Mucosa of stomach (tissue), 1 donor: ENCODE data around the gene NSG1.

Experiments
- H3K27me3 ChIP-seq: one replicate; pipeline ENCODE4 v1.7.0; 2013; ENCODE audit warnings: mild to moderate bottlenecking, low read length; ENCODE audit not compliant: control insufficient read depth, insufficient read depth
- H3K36me3 ChIP-seq: one replicate; pipeline ENCODE4 v1.7.0; 2013; ENCODE audit warnings: low read length; ENCODE audit not compliant: control insufficient read depth, insufficient read depth
- H3K4me1 ChIP-seq: one replicate; pipeline ENCODE4 v1.7.0; 2013; ENCODE audit warnings: mild to moderate bottlenecking, low read length; ENCODE audit not compliant: control insufficient read depth, insufficient read depth
- H3K4me3 ChIP-seq: one replicate; pipeline ENCODE4 v1.7.0; 2013; ENCODE audit warnings: low read length
- H3K9ac ChIP-seq: one replicate; pipeline ENCODE4 v1.7.0; 2013; ENCODE audit warnings: mild to moderate bottlenecking, low read length, moderate library complexity
- H3K9me3 ChIP-seq: one replicate; pipeline ENCODE4 v1.7.0; 2013; ENCODE audit warnings: mild to moderate bottlenecking, low read length, moderate library complexity; ENCODE audit not compliant: control insufficient read depth
- donor health status: Pancreatic carcinoma.

NSG1 gene

GRCh38 chr4:4377732-4378460 is 9.0 kb upstream of the NSG1 start:
- H3K4me1 ChIP-seq: no peaks in the 10 kb centered on the region
- no peaks in the 10 kb centered on the region for H3K9me3 ChIP-seq
- no peak overlapping the region for H3K9ac ChIP-seq
- no peaks in the 10 kb centered on the region for H3K36me3 ChIP-seq
- H3K27me3 ChIP-seq: peaks cover 5% of the 10 kb centered on the region
- H3K4me3 ChIP-seq: no peak overlapping the region

- Histone ChIP-seq H3K27me3 (peaks cover 17% of the 10 kb centered on the region), H3K9ac (no peak overlapping the region), H3K4me1 (no peaks in the 10 kb centered on the region), H3K9me3 (no peaks in the 10 kb centered on the region), H3K4me3 (no peak overlapping the region), H3K36me3 (no peaks in the 10 kb centered on the region)
Measured at GRCh38 chr4:4379540-4380087, 7.3 kb upstream of the NSG1 start.

GRCh38 chr4:4383085-4383484 is 3.8 kb upstream of the NSG1 start:
- no peak overlapping the region for H3K4me3 ChIP-seq
- H3K4me1 ChIP-seq: peaks cover 12% of the 10 kb centered on the region
- H3K27me3 ChIP-seq: peaks cover 51% of the 10 kb centered on the region
- no peak overlapping the region for H3K9ac ChIP-seq
- no peaks in the 10 kb centered on the region for H3K36me3 ChIP-seq
- no peaks in the 10 kb centered on the region for H3K9me3 ChIP-seq

- Histone ChIP-seq H3K27me3 (peaks cover 66% of the 10 kb centered on the region), H3K4me1 (peaks cover 14% of the 10 kb centered on the region), H3K9ac (no peak overlapping the region), H3K36me3 (no peaks in the 10 kb centered on the region), H3K9me3 (no peaks in the 10 kb centered on the region), H3K4me3 (no peak overlapping the region)
Measured at GRCh38 chr4:4384837-4385236, 2.1 kb upstream of the NSG1 start.

- Histone ChIP-seq H3K9ac (no peak overlapping the region), H3K9me3 (no peaks in the 10 kb centered on the region), H3K4me3 (no peak overlapping the region), H3K36me3 (no peaks in the 10 kb centered on the region), H3K4me1 (peaks cover 14% of the 10 kb centered on the region), H3K27me3 (peaks cover 74% of the 10 kb centered on the region)
Measured at GRCh38 chr4:4385729-4386295, 1.1 kb upstream of the NSG1 start.

- Histone ChIP-seq H3K9ac (no peak overlapping the region), H3K4me3 (no peak overlapping the region), H3K27me3 (peaks cover 74% of the 10 kb centered on the region), H3K9me3 (no peaks in the 10 kb centered on the region), H3K4me1 (peaks cover 14% of the 10 kb centered on the region), H3K36me3 (no peaks in the 10 kb centered on the region)
Measured at GRCh38 chr4:4386296-4386735, 586 bp upstream of the NSG1 start.

- no peak overlapping the region for H3K9ac ChIP-seq
- peaks cover 14% of the 10 kb centered on the region for H3K4me1 ChIP-seq
Measured at GRCh38 chr4:4387531-4388310, 819 bp downstream of the NSG1 start.

GRCh38 chr4:4388311-4388790 is 1.4 kb downstream of the NSG1 start:
- Histone ChIP-seq H3K27me3 (peaks cover 74% of the 10 kb centered on the region), H3K36me3 (no peaks in the 10 kb centered on the region), H3K9me3 (no peaks in the 10 kb centered on the region), H3K4me3 (no peak overlapping the region), H3K4me1 (peaks cover 14% of the 10 kb centered on the region), H3K9ac (no peak overlapping the region)

More at GRCh38 chr4:4387531-4388310, 819 bp downstream of the NSG1 start:
- Histone ChIP-seq H3K36me3 (no peaks in the 10 kb centered on the region), H3K27me3 (peaks cover 69% of the 10 kb centered on the region), H3K4me3 (no peak overlapping the region), H3K9me3 (no peaks in the 10 kb centered on the region)

GRCh38 chr4:4388836-4389575 is 2.1 kb downstream of the NSG1 start:
- H3K4me3 ChIP-seq: no peak overlapping the region
- H3K4me1 ChIP-seq: peaks cover 14% of the 10 kb centered on the region
- no peak overlapping the region for H3K9ac ChIP-seq
- no peaks in the 10 kb centered on the region for H3K36me3 ChIP-seq
- no peaks in the 10 kb centered on the region for H3K9me3 ChIP-seq
- peaks cover 76% of the 10 kb centered on the region for H3K27me3 ChIP-seq

- H3K9ac ChIP-seq: no peak overlapping the region
- no peaks in the 10 kb centered on the region for H3K36me3 ChIP-seq
- no peak overlapping the region for H3K4me3 ChIP-seq
- H3K4me1 ChIP-seq: peaks cover 14% of the 10 kb centered on the region
- no peaks in the 10 kb centered on the region for H3K9me3 ChIP-seq
- peaks cover 76% of the 10 kb centered on the region for H3K27me3 ChIP-seq
Measured at GRCh38 chr4:4390046-4390445, 3.1 kb downstream of the NSG1 start.

GRCh38 chr4:4390515-4391240 is 3.8 kb downstream of the NSG1 start:
- Histone ChIP-seq H3K9me3 (no peaks in the 10 kb centered on the region), H3K9ac (no peak overlapping the region), H3K4me1 (peaks cover 14% of the 10 kb centered on the region), H3K36me3 (no peaks in the 10 kb centered on the region), H3K4me3 (no peak overlapping the region), H3K27me3 (peaks cover 71% of the 10 kb centered on the region)
